SHP77 (cell line): ENCODE measurements around the gene FOXD2.

ENCODE experiments used
- DNase-seq, 2 experiments: peaks; one replicate each; lab custom pipeline; 2025; lab: John Stamatoyannopoulos, UW

Gene FOXD2

GRCh38 chr1:47437447-47438164 is at the start of gene FOXD2:
Gene FOXD2 (plus strand): TSS chr1:47438044. CDS start chr1:47438136, 92 bp downstream.
- DNase-seq = peak; percentile 81

GRCh38 chr1:47388891-47389238 is 49.0 kb upstream of the FOXD2 start:
- DNase-seq = peak; percentile 28 to 29

DNA sequence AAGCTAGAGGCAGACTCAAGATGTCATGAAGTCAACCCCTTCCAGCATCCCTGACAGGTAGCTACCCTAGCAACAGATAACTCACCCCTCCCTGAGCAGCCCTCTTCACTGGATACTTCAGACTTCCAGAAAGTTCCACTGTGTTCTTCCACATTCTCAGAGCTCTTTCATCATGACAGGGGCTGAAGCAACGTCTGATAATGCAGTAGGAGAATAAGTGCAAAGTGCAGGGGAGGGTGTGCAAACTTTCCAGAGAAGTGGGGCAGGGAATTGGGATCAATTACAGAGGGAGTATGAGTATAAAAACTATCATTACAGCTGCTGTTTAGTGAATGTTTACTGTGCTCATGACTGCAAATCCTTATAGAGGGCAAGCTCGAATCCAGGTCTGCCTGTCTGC is 48.1 kb upstream of the FOXD2 start:
- DNase-seq = no peak

DNA sequence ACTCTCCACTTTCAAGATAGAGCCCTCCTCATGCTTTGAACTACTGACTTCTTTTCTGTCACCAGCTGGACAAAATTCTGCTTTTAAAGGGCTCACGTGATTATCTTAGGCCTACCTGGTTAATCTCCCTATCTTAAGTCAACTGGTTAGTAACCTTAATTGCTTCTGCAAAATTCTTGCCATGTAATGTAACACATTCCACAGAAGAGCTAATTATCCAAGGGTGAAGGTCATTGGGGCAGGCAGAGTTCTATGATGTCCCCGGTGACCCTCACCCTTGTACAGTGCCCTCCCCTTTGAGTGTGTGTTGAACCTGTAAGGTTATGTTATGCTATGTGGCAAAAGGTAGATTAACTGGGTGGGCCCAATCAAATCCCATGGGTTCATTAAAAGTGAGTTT is 47.0 kb upstream of the FOXD2 start:
- DNase-seq = no peak

DNA sequence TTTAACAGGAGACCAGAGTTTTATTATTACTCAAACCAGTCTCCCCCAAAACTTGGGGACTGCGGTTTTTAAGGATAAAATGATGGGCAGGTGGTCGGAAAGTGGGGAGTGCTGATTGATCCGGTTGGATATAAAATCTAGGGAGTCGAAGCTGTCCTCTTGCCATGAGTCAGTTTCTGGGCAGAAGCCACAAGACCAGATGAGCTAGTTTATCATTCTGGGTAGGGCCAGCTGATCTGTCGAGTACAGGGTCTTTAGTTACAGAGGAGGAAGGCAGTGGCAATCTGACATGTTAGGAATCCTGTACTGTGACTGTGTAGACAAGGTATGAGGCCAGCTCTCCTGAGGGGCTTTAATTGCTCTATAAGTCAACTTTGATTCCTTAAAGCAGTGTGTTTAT is 44.7 kb upstream of the FOXD2 start:
- DNase-seq = no peak

DNA sequence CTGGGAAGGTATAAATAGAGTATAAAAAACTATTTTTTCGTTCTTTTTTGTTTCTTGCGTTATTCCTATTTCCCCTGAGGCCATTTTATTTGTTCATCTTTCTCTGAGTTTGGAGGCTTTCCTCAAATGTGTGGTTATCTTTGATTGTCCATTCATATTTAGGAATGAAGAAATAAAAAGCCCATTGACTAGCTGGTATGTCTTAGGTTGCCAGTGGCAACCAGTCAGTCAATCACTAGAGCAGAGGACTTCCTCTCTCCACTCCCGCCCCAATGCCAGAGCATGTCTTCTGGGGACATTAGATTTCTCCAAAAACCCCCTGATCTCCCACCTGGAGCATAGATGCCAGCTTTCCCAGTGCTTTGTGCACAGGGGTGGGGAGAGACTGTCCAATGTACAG is 42.4 kb upstream of the FOXD2 start:
- no peak for DNase-seq

DNA sequence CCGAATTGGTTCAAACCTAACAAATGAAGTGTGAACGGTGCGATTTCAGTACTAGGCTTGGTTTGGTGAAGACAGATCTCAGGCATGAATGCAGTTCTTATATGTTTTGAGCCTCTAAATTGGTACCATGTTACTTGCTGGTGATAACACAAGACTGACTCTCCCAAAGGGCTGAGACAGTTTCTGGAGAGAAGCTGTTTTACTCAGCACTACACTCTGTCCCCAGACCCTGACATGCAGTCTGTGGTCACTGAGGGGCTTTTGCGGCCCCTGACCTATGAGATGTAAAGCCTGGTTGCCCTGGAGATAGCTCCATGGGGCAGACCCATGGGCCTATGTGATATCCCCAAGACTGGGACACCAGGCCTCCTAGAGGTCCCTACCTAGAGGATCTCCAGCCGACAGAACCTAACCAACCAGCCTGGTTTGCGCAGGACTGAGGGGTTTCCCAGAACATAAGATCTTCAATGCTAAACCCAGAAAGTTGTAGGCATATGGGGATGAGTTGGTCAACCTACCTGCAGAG is 41.1 kb upstream of the FOXD2 start:
- no peak for DNase-seq

- DNase-seq = no peak
These were observed 38.6 kb upstream of the FOXD2 start for GRCh38 chr1:47399138-47399845.

- no peak for DNase-seq
These were observed 38.0 kb upstream of the FOXD2 start for GRCh38 chr1:47399846-47400155.

GRCh38 chr1:47401761-47402160 is 36.1 kb upstream of the FOXD2 start:
- no peak for DNase-seq

GRCh38 chr1:47402591-47402990 is 35.3 kb upstream of the FOXD2 start:
- no peak for DNase-seq

DNA sequence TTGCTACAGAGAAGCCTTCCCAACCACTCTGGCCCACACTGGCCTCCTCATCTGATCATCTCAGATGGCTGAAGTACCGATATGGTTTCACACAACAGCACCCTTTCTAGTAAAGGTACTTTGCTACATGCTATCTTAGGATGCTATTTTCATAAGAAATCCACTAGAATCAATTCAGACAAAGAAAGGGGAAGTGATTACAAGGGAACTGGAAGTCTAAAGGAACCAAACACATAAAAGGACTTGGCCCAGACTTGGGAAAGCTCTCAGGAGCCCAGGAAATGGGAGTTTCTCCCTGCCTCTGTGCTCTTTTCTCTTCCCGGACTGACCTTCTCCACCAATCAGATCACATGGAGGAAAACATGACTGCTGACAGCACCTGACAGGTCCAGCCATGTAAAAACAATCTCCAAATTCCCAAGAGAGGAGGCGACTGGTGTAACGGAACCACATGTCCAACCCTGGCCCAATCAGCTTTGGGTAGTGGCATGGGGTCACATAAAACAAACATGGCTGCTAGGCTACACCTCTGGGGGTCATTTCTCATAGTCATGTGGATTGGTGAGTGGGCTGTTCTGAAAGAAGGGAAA is 34.4 kb upstream of the FOXD2 start:
- no peak for DNase-seq

DNA sequence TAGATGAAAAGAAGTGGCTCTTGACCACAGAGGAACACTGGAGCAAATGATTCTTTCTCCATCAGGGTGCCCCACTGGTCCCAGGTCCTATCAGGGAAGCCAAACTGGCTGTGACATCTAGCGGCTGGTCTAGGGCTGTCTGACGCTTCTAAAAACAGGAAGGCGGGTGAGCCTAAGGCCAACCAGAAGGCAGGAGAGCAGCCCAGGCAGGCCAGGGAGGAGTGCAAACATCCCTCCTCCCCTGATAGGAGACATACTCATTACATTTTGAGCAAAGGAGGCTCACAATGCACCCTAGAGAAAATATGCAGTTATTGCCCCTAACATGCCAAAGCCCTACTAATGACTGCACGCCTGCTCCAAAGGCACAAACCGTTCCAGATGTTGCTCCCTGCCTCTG is 32.1 kb upstream of the FOXD2 start:
- DNase-seq = no peak

DNA sequence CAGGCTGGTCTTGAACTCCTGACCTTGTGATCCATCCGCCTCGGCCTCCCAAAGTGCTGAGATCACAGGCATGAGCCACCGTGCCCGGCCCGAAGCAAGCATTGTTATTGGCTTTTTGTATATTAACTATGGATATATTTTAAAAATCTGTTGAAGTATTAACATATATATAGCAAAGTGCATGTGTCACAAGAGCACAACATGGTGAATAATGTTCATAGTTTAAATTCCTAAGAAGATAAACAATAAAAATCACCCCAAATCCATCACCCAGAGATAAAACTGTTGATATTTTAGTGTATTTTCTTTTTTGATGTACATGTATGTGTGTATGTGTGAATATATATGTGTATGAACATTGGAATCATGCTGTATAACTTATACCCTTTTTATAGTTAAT is 30.9 kb upstream of the FOXD2 start:
- DNase-seq = no peak

DNA sequence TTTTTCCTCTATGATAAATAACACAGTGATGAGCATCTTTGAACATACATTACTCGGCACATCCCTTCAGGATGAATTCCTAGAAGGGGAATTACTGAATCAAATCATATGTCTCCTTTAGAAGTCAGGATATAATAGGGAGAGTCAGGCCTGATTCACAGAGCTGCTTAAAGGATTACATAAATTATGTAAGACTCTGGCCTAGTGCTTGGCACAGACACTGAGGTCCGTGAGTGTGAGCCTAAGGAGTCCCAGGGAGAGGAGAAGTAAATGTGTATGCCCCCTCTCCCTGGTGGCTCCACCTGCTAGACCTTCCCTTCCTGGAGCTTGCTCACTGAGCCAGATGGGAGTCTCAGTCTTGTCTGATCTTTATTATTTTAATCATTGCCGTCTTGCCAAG is 30.4 kb upstream of the FOXD2 start:
- DNase-seq = no peak

DNA sequence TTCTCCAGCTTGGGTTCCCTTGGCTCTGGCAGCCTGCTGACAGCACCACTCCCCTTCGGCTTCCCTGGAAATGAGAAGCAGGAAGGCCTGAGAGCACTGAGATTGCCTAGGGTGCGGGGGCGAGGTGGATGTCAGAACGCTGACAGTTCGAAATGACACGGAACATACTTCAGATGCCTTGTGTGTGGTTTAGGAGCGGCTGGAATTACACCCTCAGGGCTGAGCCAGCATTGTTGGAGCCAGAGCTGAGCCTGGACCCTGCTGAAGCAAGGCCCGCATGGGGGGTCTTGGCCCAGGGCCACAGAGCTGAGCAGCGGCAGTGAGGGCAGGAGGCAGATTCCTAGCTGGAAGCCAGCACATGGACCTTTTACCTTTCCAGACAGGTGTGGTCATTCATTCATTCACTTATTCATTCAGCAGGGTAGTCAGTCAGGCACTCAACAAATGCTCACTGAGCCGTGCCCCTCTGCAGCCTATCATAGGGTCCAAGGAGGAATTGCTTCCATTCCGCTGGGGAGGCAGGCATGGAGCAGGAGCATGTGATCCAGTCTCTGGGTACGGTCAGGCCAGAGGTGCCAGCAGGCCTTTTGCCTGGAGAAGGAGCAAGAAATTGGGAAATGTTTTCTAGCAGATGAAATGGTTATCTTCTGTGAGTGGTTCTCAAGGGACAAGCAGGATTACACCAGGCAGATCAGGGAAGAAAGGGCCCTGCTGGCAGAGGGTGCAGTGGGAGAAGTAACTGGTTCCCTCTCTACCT is 28.4 kb upstream of the FOXD2 start:
- no peak for DNase-seq

- DNase-seq = no peak
These were observed 27.8 kb upstream of the FOXD2 start for GRCh38 chr1:47410068-47410455.

DNA sequence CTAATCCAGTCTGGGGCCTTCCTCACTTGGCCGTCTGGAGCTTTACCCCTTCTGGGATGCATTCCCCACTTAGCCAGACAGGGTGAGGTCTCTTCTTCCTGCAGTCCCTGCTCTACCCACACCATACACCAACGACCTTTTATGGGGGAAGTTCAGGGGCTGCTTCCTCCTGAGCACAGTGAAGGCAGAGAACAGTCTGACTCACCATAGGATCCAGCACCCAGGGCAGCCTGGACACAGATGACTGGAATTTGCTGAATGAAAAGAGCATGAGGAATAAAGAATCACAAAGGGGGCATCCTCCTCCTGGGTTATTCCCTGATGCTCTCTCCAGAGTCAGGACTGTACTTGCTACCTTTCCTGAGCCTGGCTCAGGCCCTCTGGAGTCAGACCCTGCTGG is 26.4 kb upstream of the FOXD2 start:
- DNase-seq = no peak

DNA sequence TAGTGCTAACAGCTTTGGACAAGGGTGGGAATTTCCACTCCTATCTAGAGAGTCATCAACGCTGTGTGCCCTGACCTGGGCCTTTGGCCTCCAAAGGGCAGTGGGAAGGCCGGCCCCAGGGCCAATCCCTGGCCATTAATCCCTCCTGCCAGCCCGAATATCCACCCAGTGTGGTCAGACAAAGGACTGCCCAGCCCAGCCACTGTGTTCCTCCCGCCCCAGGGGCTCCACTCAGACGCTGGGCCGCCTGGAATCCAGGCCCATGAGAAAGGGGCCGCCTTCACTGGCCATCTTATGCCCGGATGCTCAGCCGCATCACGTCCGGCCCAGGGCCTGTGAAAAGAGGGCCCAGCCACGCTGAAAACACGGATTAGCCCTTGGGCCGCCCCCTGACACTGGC is 25.4 kb upstream of the FOXD2 start:
- no peak for DNase-seq

DNA sequence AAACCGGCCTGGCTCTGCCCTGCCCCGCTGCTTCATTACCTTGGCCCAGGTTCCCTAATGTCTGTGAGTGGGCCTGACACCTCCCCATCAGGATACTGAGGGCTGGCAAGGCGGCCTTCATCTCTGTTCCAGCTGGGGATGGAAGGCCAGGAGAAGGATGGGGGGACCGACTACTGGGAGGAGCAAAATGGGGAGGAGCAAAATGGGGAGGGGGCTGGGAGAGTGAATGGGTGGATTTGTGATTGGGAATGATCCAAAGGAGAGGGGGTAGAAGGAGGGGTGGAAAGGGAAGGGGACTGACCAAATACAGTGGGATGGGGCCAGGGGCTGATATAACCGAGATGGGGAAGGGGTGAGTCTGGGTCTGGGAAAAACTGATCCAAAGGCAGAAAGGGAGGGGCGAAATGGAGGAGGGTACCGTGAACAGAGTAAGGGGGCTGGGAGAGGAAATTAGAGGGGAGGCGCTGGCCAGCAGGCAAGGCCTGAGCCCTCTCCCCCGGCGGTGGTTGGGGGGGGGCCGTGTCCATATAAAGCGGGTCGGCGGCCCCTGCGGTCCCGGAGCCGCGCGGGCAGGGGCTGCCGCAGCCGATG is 22.0 kb upstream of the FOXD2 start, which contains the start of gene FOXE3:
TSS of gene FOXE3 (plus strand) at position 558 of the 591 bp plus-strand sequence. CDS start at position 589, 31 bp downstream.
- DNase-seq = no peak

DNA sequence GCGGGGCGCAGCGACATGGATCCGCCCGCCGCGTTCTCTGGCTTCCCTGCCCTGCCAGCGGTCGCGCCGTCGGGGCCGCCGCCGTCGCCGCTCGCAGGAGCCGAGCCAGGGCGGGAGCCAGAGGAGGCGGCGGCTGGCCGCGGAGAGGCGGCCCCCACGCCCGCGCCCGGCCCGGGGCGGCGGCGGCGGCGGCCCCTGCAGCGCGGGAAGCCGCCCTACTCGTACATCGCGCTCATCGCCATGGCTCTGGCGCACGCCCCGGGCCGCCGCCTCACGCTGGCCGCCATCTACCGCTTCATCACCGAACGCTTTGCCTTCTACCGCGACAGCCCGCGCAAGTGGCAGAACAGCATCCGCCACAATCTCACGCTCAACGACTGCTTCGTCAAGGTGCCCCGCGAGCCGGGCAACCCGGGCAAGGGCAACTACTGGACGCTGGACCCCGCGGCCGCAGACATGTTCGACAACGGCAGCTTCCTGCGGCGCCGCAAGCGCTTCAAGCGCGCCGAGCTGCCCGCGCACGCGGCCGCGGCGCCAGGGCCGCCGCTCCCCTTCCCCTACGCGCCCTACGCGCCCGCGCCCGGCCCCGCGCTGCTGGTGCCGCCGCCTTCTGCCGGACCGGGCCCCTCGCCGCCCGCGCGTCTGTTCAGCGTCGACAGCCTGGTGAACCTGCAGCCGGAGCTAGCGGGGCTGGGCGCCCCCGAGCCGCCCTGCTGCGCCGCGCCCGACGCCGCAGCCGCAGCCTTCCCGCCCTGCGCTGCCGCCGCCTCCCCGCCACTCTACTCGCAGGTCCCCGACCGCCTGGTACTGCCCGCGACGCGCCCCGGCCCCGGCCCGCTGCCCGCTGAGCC is 21.3 kb upstream of the FOXD2 start:
- no peak for DNase-seq
